SK-N-SH treated with all-trans-retinoic acid at 6 μM for 48 hours (cell line): ENCODE results near the gene DLG2.

Experiments
- ATAC-seq: fragments of 200-7000 bp; cut with Tn5 transposase; 3 replicates; pipeline ENCODE4 v1.9.1; 2020; ENCODE audit warnings: mild to moderate bottlenecking, moderate library complexity
- ARNTL ChIP-seq: fragments of 450-650 bp; formaldehyde crosslinking; IDR thresholded peaks from 2 replicates; pipeline ENCODE4 v1.5.0; 2020; ENCODE audit warnings: low read depth, mild to moderate bottlenecking, moderate library complexity, borderline replicate concordance
- BACH2 ChIP-seq: fragments of 250-450 bp; sonication (Bioruptor Pico); IDR thresholded peaks from 2 replicates; pipeline ENCODE4 v1.9.0; 2021; ENCODE audit warnings: mild to moderate bottlenecking, borderline replicate concordance
- CREB5 ChIP-seq: fragments of 250-450 bp; sonication (Bioruptor Pico); IDR thresholded peaks from 2 replicates; pipeline ENCODE4 v1.5.1; 2020; ENCODE audit warnings: low read depth, mild to moderate bottlenecking, moderate library complexity
- CSDC2 ChIP-seq: fragments of 250-450 bp; sonication (Bioruptor Pico); IDR thresholded peaks from 2 replicates; pipeline ENCODE4 v1.5.0; 2020; ENCODE audit warnings: mild to moderate bottlenecking, moderate library complexity
- ESRRG ChIP-seq: fragments of 250-450 bp; sonication (Bioruptor Pico); IDR thresholded peaks from 2 replicates; pipeline ENCODE4 v1.6.1; 2021; ENCODE audit warnings: mild to moderate bottlenecking
- GLIS3 ChIP-seq: fragments of 250-450 bp; sonication (Bioruptor Pico); IDR thresholded peaks from 2 replicates; pipeline ENCODE4 v1.5.0; 2020; ENCODE audit warnings: mild to moderate bottlenecking, moderate library complexity
- OSR1 ChIP-seq: fragments of 250-450 bp; sonication (Bioruptor Pico); IDR thresholded peaks from 2 replicates; pipeline ENCODE4 v1.8.0; 2022; ENCODE audit warnings: moderate library complexity, mild to moderate bottlenecking, inconsistent platforms
- RARB ChIP-seq: fragments of 250-450 bp; sonication (Bioruptor Pico); IDR thresholded peaks from 2 replicates; pipeline ENCODE4 v1.8.0; 2021; ENCODE audit warnings: mild to moderate bottlenecking, moderate library complexity
- SNAI2 ChIP-seq: fragments of 250-450 bp; sonication (Bioruptor Pico); IDR thresholded peaks from 2 replicates; pipeline ENCODE4 v1.5.0; 2020; ENCODE audit warnings: mild to moderate bottlenecking, moderate library complexity
- TCF4 ChIP-seq: fragments of 250-450 bp; sonication (Bioruptor Pico); IDR thresholded peaks from 2 replicates; pipeline ENCODE4 v1.8.0; 2021; ENCODE audit warnings: mild to moderate bottlenecking, moderate library complexity, borderline replicate concordance
- TOX ChIP-seq: fragments of 250-450 bp; sonication (Bioruptor Pico); IDR thresholded peaks from 2 replicates; pipeline ENCODE4 v1.8.0; 2021; ENCODE audit warnings: mild to moderate bottlenecking, moderate library complexity, borderline replicate concordance
- TSHZ2 ChIP-seq: fragments of 250-450 bp; sonication (Bioruptor Pico); IDR thresholded peaks from 2 replicates; pipeline ENCODE4 v1.5.0; 2020; ENCODE audit warnings: mild to moderate bottlenecking, moderate library complexity
- ZC3H10 ChIP-seq: fragments of 250-450 bp; sonication (Bioruptor Pico); IDR thresholded peaks from 2 replicates; pipeline ENCODE4 v1.5.1; 2021; ENCODE audit warnings: mild to moderate bottlenecking, moderate library complexity
- ZFP3 ChIP-seq: fragments of 250-450 bp; sonication (Bioruptor Pico); IDR thresholded peaks from 2 replicates; pipeline ENCODE4 v1.5.0; 2020; ENCODE audit warnings: mild to moderate bottlenecking, moderate library complexity
- ZFP30 ChIP-seq: fragments of 450-650 bp; formaldehyde crosslinking; IDR thresholded peaks from 2 replicates; pipeline ENCODE4 v1.5.0; 2022; ENCODE audit warnings: mild to moderate bottlenecking, moderate library complexity
- ZNF565 ChIP-seq: fragments of 450-650 bp; formaldehyde crosslinking; conservative IDR thresholded peaks from 2 replicates; pipeline ENCODE4 v1.5.0; 2020; ENCODE audit warnings: low read depth, mild to moderate bottlenecking, moderate library complexity
- ZNF70 ChIP-seq: fragments of 450-650 bp; formaldehyde crosslinking; IDR thresholded peaks from 2 replicates; pipeline ENCODE4 v1.5.0; 2020; ENCODE audit warnings: mild to moderate bottlenecking, moderate library complexity
- TF ChIP-seq, protein P1 (sequence below): fragments of 250-450 bp; sonication (Bioruptor Pico); IDR thresholded peaks from 2 replicates; pipeline ENCODE4 v1.5.1; 2021; ENCODE audit warnings: mild to moderate bottlenecking, moderate library complexity
- TF ChIP-seq, protein P2 (sequence below): fragments of 250-450 bp; sonication (Bioruptor Pico); IDR thresholded peaks from 2 replicates; pipeline ENCODE4 v1.8.0; 2021; ENCODE audit warnings: low read depth, mild to moderate bottlenecking, moderate library complexity, borderline replicate concordance
- TF ChIP-seq, protein P3 (sequence below): fragments of 250-450 bp; sonication (Bioruptor Pico); IDR thresholded peaks from 2 replicates; pipeline ENCODE4 v1.8.0; 2020; ENCODE audit warnings: mild to moderate bottlenecking, moderate library complexity, borderline replicate concordance

DLG2 gene

GRCh38 chr11:84855508-84856245 is 771.5 kb downstream of the DLG2 start (continued):
- TF ChIP-seq, protein P1, sequence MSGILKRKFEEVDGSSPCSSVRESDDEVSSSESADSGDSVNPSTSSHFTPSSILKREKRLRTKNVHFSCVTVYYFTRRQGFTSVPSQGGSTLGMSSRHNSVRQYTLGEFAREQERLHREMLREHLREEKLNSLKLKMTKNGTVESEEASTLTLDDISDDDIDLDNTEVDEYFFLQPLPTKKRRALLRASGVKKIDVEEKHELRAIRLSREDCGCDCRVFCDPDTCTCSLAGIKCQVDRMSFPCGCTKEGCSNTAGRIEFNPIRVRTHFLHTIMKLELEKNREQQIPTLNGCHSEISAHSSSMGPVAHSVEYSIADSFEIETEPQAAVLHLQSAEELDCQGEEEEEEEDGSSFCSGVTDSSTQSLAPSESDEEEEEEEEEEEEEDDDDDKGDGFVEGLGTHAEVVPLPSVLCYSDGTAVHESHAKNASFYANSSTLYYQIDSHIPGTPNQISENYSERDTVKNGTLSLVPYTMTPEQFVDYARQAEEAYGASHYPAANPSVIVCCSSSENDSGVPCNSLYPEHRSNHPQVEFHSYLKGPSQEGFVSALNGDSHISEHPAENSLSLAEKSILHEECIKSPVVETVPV (CRISPR knock-in tag) = no peak
- no peak for TF ChIP-seq ZNF565 (CRISPR knock-in tag)
- no peak for TF ChIP-seq CSDC2 (CRISPR knock-in tag)
- no peak for TF ChIP-seq BACH2 (CRISPR knock-in tag)
- TF ChIP-seq, protein P2, sequence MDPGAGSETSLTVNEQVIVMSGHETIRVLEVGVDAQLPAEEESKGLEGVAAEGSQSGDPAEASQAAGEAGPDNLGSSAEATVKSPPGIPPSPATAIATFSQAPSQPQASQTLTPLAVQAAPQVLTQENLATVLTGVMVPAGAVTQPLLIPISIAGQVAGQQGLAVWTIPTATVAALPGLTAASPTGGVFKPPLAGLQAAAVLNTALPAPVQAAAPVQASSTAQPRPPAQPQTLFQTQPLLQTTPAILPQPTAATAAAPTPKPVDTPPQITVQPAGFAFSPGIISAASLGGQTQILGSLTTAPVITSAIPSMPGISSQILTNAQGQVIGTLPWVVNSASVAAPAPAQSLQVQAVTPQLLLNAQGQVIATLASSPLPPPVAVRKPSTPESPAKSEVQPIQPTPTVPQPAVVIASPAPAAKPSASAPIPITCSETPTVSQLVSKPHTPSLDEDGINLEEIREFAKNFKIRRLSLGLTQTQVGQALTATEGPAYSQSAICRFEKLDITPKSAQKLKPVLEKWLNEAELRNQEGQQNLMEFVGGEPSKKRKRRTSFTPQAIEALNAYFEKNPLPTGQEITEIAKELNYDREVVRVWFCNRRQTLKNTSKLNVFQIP (CRISPR knock-in tag) = no peak
- TF ChIP-seq, all 23 proteins: peak for 0

- ATAC-seq = no peak
- TF ChIP-seq ZNF565 (CRISPR knock-in tag) (no peak), OSR1 (no peak), CSDC2 (CRISPR knock-in tag) (no peak), ZNF70 (no peak), TCF4 (CRISPR knock-in tag) (no peak), ZC3H10 (CRISPR knock-in tag) (no peak), BACH2 (CRISPR knock-in tag) (no peak), RARB (CRISPR knock-in tag) (no peak), ESRRG (CRISPR knock-in tag) (no peak), ZFP30 (CRISPR knock-in tag) (no peak), ZFP3 (CRISPR knock-in tag) (no peak), GLIS3 (CRISPR knock-in tag) (no peak), TSHZ2 (CRISPR knock-in tag) (no peak), CREB5 (CRISPR knock-in tag) (no peak), SNAI2 (CRISPR knock-in tag) (no peak), TOX (CRISPR knock-in tag) (no peak), ARNTL (no peak)
- TF ChIP-seq, protein P3, sequence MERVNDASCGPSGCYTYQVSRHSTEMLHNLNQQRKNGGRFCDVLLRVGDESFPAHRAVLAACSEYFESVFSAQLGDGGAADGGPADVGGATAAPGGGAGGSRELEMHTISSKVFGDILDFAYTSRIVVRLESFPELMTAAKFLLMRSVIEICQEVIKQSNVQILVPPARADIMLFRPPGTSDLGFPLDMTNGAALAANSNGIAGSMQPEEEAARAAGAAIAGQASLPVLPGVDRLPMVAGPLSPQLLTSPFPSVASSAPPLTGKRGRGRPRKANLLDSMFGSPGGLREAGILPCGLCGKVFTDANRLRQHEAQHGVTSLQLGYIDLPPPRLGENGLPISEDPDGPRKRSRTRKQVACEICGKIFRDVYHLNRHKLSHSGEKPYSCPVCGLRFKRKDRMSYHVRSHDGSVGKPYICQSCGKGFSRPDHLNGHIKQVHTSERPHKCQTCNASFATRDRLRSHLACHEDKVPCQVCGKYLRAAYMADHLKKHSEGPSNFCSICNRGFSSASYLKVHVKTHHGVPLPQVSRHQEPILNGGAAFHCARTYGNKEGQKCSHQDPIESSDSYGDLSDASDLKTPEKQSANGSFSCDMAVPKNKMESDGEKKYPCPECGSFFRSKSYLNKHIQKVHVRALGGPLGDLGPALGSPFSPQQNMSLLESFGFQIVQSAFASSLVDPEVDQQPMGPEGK (CRISPR knock-in tag) = no peak
- TF ChIP-seq, protein P2 (CRISPR knock-in tag) = no peak
- TF ChIP-seq, protein P1 (CRISPR knock-in tag) = no peak
Observed at GRCh38 chr11:84854498-84854880, 772.7 kb downstream of the DLG2 start.
